Fibroblast of pulmonary artery (primary cell): Measurements from ENCODE around the gene NCF4.

ENCODE experiments used
- DNase-seq: peaks from one replicate; pipeline ENCODE4 v3.0.0-alpha.2; 2010; ENCODE audit warnings: low read depth
- H3K4me3 ChIP-seq: replicated peaks from 2 replicates; pipeline ENCODE4 v1.5.1; 2011; ENCODE audit warnings: low read depth, mild to moderate bottlenecking, control low read depth, low read length, moderate library complexity
- TF ChIP-seq, protein P1 (sequence below): IDR thresholded peaks from 2 replicates; pipeline ENCODE4 v1.5.1; 2011; ENCODE audit warnings: mild to moderate bottlenecking, control low read depth, low read length, inconsistent platforms; ENCODE audit errors: missing control alignments

The NCF4 gene

DNA sequence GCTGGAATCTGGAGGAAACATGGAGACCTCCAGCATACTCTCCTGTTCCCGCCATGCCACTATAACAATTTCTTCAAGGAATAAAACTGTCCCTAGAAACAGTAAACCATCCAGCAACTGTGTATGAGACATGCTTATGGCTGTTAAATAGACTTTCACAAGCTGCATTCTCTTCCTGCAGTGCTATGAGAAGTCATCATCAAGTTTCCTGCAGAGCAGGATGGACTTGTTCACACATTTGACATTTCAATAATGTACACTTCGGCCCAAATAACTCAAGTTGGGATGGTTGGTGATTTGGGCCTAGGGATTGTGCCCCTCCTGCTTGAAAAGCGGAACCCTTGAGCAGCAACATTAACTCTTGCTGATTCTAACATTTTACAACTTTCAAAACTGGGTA is 32.5 kb downstream of the NCF4 start:
- TF ChIP-seq, protein P1, sequence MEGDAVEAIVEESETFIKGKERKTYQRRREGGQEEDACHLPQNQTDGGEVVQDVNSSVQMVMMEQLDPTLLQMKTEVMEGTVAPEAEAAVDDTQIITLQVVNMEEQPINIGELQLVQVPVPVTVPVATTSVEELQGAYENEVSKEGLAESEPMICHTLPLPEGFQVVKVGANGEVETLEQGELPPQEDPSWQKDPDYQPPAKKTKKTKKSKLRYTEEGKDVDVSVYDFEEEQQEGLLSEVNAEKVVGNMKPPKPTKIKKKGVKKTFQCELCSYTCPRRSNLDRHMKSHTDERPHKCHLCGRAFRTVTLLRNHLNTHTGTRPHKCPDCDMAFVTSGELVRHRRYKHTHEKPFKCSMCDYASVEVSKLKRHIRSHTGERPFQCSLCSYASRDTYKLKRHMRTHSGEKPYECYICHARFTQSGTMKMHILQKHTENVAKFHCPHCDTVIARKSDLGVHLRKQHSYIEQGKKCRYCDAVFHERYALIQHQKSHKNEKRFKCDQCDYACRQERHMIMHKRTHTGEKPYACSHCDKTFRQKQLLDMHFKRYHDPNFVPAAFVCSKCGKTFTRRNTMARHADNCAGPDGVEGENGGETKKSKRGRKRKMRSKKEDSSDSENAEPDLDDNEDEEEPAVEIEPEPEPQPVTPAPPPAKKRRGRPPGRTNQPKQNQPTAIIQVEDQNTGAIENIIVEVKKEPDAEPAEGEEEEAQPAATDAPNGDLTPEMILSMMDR: no peak
- DNase-seq: no peak

DNA sequence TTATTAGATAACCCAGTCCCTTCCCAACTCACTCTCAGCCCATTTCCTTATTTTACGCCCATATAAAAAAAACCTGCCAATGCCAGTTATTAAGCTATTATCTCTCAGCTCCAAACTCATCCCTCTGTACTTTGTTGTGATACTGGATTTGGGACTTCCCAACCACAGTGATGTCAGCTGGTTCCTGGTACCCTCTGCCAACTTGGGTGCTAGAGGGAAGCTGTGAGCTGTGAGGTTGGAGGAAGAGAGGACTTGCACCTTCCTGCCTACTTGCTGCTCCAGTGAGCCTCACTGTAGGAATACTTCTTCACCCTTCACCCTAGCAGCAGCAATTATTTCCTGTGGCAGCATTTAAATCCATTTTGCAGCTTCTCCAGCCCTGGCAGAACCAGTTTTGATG is 33.5 kb downstream of the NCF4 start:
- TF ChIP-seq, protein P1: no peak
- H3K4me3 ChIP-seq: no peak overlapping the region
- no peak for DNase-seq

More for the DNA sequence above, 32.5 kb downstream of the NCF4 start:
- no peak overlapping the region for H3K4me3 ChIP-seq

DNA sequence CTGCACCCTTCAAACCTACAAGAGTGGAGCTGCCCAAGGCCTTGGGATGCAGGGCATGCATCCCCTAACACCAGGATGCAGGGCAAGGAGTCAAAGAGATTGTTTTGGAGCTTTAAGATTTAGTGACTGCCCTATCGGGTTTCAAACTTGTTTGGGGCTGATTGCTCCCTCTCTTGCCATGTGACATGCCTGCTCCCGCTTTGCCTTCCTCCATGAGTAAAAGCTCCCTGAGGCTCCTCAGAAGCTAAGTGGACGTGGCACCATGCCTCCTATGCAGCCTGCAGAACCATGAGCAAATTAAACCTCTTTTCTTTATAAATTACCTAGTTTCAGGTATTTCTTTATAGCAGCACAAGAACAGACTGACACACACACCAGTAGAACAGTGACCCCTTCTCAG is 36.8 kb downstream of the NCF4 start:
- H3K4me3 ChIP-seq: no peak overlapping the region
- TF ChIP-seq, protein P1: no peak
- no peak for DNase-seq

DNA sequence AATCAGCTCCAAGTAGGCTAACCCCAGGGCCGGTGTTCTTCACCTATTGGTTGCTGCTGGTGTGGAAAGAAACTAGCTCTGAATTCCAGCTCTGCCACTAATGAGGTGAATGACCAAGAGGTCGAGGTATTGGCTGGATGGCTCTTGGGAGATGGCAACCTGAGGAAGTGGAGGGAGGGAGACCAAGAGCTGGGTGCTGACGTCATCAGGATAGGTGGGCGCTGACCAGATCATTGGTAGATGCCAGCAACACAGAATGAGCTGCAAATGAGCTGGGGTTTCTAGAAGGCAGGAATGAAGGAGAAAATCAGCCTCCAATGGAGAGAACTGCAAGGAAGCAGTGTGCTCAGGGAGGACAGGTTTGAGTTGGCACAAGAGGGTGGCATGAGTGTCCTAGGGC is 37.9 kb downstream of the NCF4 start:
- no peak overlapping the region for H3K4me3 ChIP-seq
- TF ChIP-seq, protein P1: no peak
- no peak for DNase-seq

DNA sequence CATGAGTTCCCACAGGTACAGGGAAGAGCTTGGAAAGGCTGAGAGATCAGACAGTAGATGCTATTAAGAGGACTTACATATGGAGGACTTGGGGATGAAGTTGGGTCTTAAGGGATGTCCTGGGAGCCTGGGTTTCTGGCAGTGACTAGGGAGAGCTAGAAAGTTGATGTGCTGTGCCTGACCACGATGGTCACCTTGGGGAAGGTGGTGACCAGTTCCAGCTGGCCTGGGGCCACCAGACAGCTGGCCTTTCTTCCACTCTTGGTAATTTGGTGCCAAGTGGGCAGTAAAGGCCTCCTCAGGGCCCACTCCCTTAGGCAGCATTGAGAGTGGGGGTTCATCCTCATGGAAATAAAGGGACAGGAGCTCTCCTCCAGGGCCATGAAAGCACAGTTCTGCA is 38.7 kb downstream of the NCF4 start:
- no peak for DNase-seq
- TF ChIP-seq, protein P1: no peak
- no peak overlapping the region for H3K4me3 ChIP-seq

DNA sequence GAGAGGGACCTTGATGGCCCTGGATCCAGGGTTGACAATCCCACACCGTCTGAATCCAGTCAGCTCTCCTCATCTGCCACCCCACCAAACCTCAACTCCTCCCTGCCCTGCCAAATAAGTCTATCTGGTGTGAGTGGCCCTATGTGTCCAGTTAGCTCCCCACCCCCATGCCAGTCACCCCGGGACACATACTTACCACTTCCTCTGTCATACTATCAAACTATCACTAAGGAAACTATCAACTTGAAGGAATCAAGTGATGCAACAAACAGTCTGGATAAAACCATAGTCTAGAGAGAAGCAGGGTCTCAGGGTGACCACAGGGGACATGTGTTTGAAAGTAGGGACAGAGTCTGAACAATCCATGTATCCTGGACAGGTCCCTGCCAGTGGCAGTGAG is 39.4 kb downstream of the NCF4 start:
- no peak for DNase-seq
- no peak overlapping the region for H3K4me3 ChIP-seq
- TF ChIP-seq, protein P1: no peak

DNA sequence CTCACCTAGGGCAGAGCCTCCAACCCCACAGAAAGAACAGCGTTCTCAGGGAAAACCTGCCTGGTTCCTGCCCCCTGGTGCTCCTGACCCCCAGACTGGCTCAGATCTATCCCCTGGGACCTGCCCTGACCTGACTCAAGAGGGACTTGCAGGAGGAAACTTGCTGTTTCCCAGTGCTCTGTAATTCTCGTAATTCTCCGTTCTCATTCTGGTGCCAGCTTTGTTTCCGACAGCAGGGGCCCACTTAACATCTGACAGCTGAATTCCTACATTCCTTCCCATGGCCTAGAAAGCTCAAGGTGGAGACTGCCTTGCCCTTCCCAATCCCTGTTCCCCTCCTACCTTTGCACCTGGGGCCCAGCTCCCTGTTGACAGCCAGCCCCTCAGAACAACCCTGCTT is 40.1 kb downstream of the NCF4 start:
- no peak overlapping the region for H3K4me3 ChIP-seq
- peak; percentile 33 for DNase-seq
- TF ChIP-seq, protein P1: no peak
